ENCODE data around the gene FSTL4. TPM values are rescaled to one million over a fixed set of nuclear protein-coding genes. Genes with fewer than 3 reads are reported as not detected.

The FSTL4 gene
- total RNA-seq, 1 experiment from 2014 or later = 2.7 TPM

DNA sequence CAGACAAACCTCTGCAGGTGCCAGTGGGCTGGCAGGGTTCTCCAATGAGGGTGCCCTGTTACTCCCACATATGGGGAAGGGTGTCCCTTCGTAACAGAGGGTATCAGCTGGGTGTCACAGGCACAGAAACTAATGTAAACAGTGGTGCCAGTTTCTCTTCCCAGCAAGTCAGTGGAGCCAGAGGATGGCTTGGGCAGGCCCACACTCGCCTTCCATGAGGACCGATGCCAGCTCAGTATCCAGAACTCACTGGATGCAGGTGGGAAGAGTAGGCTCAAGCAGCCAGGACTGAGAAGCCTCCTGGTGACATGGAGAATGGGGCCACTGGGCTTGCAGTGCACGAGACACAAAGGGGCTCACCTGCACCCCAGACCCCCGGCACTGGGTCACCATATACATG is 30.4 kb downstream of the FSTL4 start:
- H3K4me3 Mint-ChIP-seq (ENCODE audit: unreplicated experiment) = no peak overlapping the region
- BruUV-seq (replicated peaks) = no TSS peak
- no peak for DNase-seq
- H3K27me3 ChIP-seq (replicated peaks; ENCODE audit: control insufficient read depth, insufficient read depth, low read length) = no peaks in the 10 kb centered on the region
- TF ChIP-seq, protein P1, sequence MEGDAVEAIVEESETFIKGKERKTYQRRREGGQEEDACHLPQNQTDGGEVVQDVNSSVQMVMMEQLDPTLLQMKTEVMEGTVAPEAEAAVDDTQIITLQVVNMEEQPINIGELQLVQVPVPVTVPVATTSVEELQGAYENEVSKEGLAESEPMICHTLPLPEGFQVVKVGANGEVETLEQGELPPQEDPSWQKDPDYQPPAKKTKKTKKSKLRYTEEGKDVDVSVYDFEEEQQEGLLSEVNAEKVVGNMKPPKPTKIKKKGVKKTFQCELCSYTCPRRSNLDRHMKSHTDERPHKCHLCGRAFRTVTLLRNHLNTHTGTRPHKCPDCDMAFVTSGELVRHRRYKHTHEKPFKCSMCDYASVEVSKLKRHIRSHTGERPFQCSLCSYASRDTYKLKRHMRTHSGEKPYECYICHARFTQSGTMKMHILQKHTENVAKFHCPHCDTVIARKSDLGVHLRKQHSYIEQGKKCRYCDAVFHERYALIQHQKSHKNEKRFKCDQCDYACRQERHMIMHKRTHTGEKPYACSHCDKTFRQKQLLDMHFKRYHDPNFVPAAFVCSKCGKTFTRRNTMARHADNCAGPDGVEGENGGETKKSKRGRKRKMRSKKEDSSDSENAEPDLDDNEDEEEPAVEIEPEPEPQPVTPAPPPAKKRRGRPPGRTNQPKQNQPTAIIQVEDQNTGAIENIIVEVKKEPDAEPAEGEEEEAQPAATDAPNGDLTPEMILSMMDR (IDR thresholded peaks at IDR 0.05; ENCODE audit: insufficient read depth in 1 of 2, low read depth in 1 of 2, low read length in 1 of 2, severe bottlenecking in 1 of 2, unreplicated experiment in 1 of 2) = no peak
- no peaks in the 10 kb centered on the region for H3K36me3 ChIP-seq (ENCODE audit: control insufficient read depth, insufficient read depth, low read length)
- no peaks in the 10 kb centered on the region for H3K9me3 ChIP-seq
- POLR2A ChIA-PET = no interaction called here
- H3K36me3 Mint-ChIP-seq (ENCODE audit: insufficient read depth, unreplicated experiment) = no peaks in the 10 kb centered on the region
- peaks cover 5% of the 10 kb centered on the region for H3K27me3 Mint-ChIP-seq (ENCODE audit: insufficient read depth, unreplicated experiment)
- no peaks in the 10 kb centered on the region for H3K4me1 ChIP-seq
- CTCF ChIA-PET = no interaction called here
- no peaks in the 10 kb centered on the region for H3K9me3 Mint-ChIP-seq (ENCODE audit: unreplicated experiment)
- intact Hi-C loops (cut with micrococcal nuclease; ENCODE audit: unreplicated experiment) = no loop called here
- H3K4me1 Mint-ChIP-seq (ENCODE audit: low read depth, unreplicated experiment) = no peaks in the 10 kb centered on the region
- H3K27ac Mint-ChIP-seq (ENCODE audit: unreplicated experiment) = no peak overlapping the region
- no peak overlapping the region for H3K4me3 ChIP-seq (ENCODE audit: low read depth, low read length)

DNA sequence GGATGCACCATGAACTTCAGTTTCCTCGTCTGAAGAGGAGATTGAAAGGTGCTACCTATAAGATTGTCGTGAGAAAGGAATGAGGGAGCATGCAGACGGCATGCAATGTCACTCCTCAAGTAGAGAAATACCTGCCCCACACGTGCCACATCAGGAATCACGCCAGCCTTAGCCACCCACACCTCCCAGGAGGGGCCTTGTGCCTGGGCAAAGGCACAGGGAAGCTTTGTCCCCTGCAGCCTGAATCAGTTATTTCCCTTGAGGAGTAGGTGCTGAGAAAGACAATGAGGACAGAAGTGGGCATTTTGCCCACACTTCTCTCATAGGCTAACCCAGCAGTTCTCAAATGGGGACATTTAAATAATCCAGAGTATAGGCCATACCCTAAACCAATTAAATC is 31.0 kb downstream of the FSTL4 start:
- no peak for DNase-seq
- H3K9me3 ChIP-seq = no peaks in the 10 kb centered on the region
- intact Hi-C loops (cut with micrococcal nuclease; ENCODE audit: unreplicated experiment) = no loop called here
- H3K27me3 ChIP-seq (replicated peaks; ENCODE audit: control insufficient read depth, insufficient read depth, low read length) = no peaks in the 10 kb centered on the region
- peaks cover 5% of the 10 kb centered on the region for H3K27me3 Mint-ChIP-seq (ENCODE audit: insufficient read depth, unreplicated experiment)
- no peaks in the 10 kb centered on the region for H3K4me1 Mint-ChIP-seq (ENCODE audit: low read depth, unreplicated experiment)
- H3K9me3 Mint-ChIP-seq (ENCODE audit: unreplicated experiment) = no peaks in the 10 kb centered on the region
- no peaks in the 10 kb centered on the region for H3K4me1 ChIP-seq
- no peak overlapping the region for H3K4me3 Mint-ChIP-seq (ENCODE audit: unreplicated experiment)
- H3K27ac Mint-ChIP-seq (ENCODE audit: unreplicated experiment) = no peak overlapping the region
- H3K36me3 Mint-ChIP-seq (ENCODE audit: insufficient read depth, unreplicated experiment) = no peaks in the 10 kb centered on the region
- no TSS peak for BruUV-seq (replicated peaks)
- TF ChIP-seq, protein P1 (IDR thresholded peaks at IDR 0.05; ENCODE audit: insufficient read depth in 1 of 2, low read depth in 1 of 2, low read length in 1 of 2, severe bottlenecking in 1 of 2, unreplicated experiment in 1 of 2) = no peak
- H3K36me3 ChIP-seq (ENCODE audit: control insufficient read depth, insufficient read depth, low read length) = no peaks in the 10 kb centered on the region
- no peak overlapping the region for H3K4me3 ChIP-seq (ENCODE audit: low read depth, low read length)
- ChIA-PET POLR2A (no interaction called here), CTCF (no interaction called here)

DNA sequence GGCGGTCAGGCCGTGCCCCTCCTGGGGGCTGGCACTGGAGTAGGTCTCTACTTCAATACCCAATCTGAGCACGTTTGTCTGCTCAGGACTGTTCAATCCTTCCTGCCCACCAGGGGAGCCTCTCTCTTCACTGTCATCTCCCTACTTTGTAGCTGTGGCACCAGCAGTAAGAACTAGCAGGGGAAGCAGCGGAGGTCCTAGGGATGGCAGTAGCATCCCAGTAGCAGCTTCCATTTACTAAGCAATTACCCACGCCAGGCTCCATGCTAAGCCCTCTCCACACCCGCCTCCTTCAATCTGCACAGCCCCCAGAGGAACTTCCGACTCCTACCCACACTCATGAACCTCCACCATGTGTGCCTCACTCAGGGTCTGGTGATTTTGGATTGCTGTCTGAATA is 31.7 kb downstream of the FSTL4 start:
- peaks cover 5% of the 10 kb centered on the region for H3K27me3 Mint-ChIP-seq (ENCODE audit: insufficient read depth, unreplicated experiment)
- intact Hi-C loops (cut with micrococcal nuclease; ENCODE audit: unreplicated experiment) = no loop called here
- H3K4me3 ChIP-seq (ENCODE audit: low read depth, low read length) = no peak overlapping the region
- H3K9me3 Mint-ChIP-seq (ENCODE audit: unreplicated experiment) = no peaks in the 10 kb centered on the region
- TF ChIP-seq, protein P1 (IDR thresholded peaks at IDR 0.05; ENCODE audit: insufficient read depth in 1 of 2, low read depth in 1 of 2, low read length in 1 of 2, severe bottlenecking in 1 of 2, unreplicated experiment in 1 of 2) = no peak
- H3K9me3 ChIP-seq = no peaks in the 10 kb centered on the region
- no peaks in the 10 kb centered on the region for H3K4me1 Mint-ChIP-seq (ENCODE audit: low read depth, unreplicated experiment)
- H3K4me1 ChIP-seq = no peaks in the 10 kb centered on the region
- no peaks in the 10 kb centered on the region for H3K36me3 ChIP-seq (ENCODE audit: control insufficient read depth, insufficient read depth, low read length)
- H3K4me3 Mint-ChIP-seq (ENCODE audit: unreplicated experiment) = no peak overlapping the region
- H3K27me3 ChIP-seq (replicated peaks; ENCODE audit: control insufficient read depth, insufficient read depth, low read length) = no peaks in the 10 kb centered on the region
- no TSS peak for BruUV-seq (replicated peaks)
- ChIA-PET CTCF (no interaction called here), POLR2A (no interaction called here)
- H3K36me3 Mint-ChIP-seq (ENCODE audit: insufficient read depth, unreplicated experiment) = no peaks in the 10 kb centered on the region
- DNase-seq = no peak
- H3K27ac Mint-ChIP-seq (ENCODE audit: unreplicated experiment) = no peak overlapping the region
